A549 (cell line): Measurements from ENCODE around the gene NAGPA. TPM values are rescaled to one million over a fixed set of nuclear protein-coding genes. Genes with fewer than 3 reads are reported as not detected.
A peak's percentile ranks its signal among the peaks of the same experiment; 100 is the strongest.

ENCODE experiments used
- ATAC-seq, 2 experiments: fragments of 200-7000 bp in 1 of 2; fragments of >200 bp in 1 of 2; cut with Nextera tagmentation in 1 of 2; cut with Tn5 transposase in 1 of 2; 3 replicates each; pipeline versions ENCODE4 v1.8.0 to v1.9.1; 2018 to 2020; ENCODE audit warnings: mild to moderate bottlenecking in 1 of 2, moderate library complexity in 1 of 2
- CTCF ChIA-PET: fragments of 300-600 bp; sonication (Branson Sonifier 250); formaldehyde crosslinking; extraction: SDS; loops from one replicate; lab custom pipeline; 2021; ENCODE audit warnings: antibody characterized with exemption, inconsistent platforms; lab: Yijun Ruan, JAX
- POLR2A ChIA-PET: fragments of 350-600 bp; formaldehyde crosslinking; extraction: SDS; loops from one replicate; lab custom pipeline; 2021; ENCODE audit warnings: antibody characterized with exemption, inconsistent platforms; lab: Yijun Ruan, JAX
- DNase-seq, 2 experiments: peaks; one replicate each; pipeline versions ENCODE4 v3.0.0 to v3.0.0-alpha.2; 2011 to 2016; ENCODE audit warnings: low read depth in 1 of 2, low spot score in 1 of 2
- FAIRE-seq: peaks from 2 replicates; lab custom pipeline; 2011; peaks lifted over from hg19 to GRCh38; lab: Jason Lieb, UNC
- H3K27ac ChIP-seq, 2 experiments: fragments of >200 bp; sonication (Bioruptor Twin); formaldehyde crosslinking; 3 replicates each; pipeline ENCODE4 v1.5.1; 2016 to 2017
- H3K4me1 ChIP-seq: fragments of >200 bp; sonication (Bioruptor Twin); formaldehyde crosslinking; 3 replicates; pipeline ENCODE4 v1.6.1; 2016
- H3K4me2 ChIP-seq: fragments of >200 bp; sonication (Bioruptor Twin); formaldehyde crosslinking; 3 replicates; pipeline ENCODE4 v1.6.1; 2016
- H3K4me3 ChIP-seq: fragments of >200 bp; sonication (Bioruptor Twin); formaldehyde crosslinking; 3 replicates; pipeline ENCODE4 v1.5.1; 2016
- H3K9me3 ChIP-seq: fragments of >200 bp; sonication (Bioruptor Twin); formaldehyde crosslinking; 3 replicates; pipeline ENCODE4 v1.6.1; 2016
- BCL3 ChIP-seq: fragments of >200 bp; sonication (Bioruptor Twin); formaldehyde crosslinking; IDR thresholded peaks from 3 replicates; pipeline ENCODE4 v1.6.1; 2016
- CTCF ChIP-seq: fragments of >200 bp; sonication (Bioruptor Twin); formaldehyde crosslinking; IDR thresholded peaks from 3 replicates; pipeline ENCODE4 v1.5.1; 2016
- FOSL2 ChIP-seq, 2 experiments: fragments of 450-650 bp in 1 of 2; fragments of >200 bp in 1 of 2; sonication (Bioruptor Twin) in 1 of 2; formaldehyde crosslinking; IDR thresholded peaks; 2 replicates each; pipeline versions ENCODE4 v1.5.0 to v1.6.1; 2016 to 2020; ENCODE audit warnings: mild to moderate bottlenecking in 1 of 2, moderate library complexity in 1 of 2
- HEYL ChIP-seq: fragments of 250-450 bp; sonication (Bioruptor Pico); IDR thresholded peaks from 2 replicates; pipeline ENCODE4 v1.8.0; 2021; ENCODE audit warnings: mild to moderate bottlenecking, moderate library complexity
- HOXB13 ChIP-seq: fragments of 250-450 bp; sonication (Bioruptor Pico); IDR thresholded peaks from 2 replicates; pipeline ENCODE4 v1.5.0; 2020; ENCODE audit warnings: low read depth, mild to moderate bottlenecking, moderate library complexity
- JUNB ChIP-seq: fragments of >200 bp; sonication (Bioruptor Twin); formaldehyde crosslinking; IDR thresholded peaks from 2 replicates; pipeline ENCODE4 v1.6.1; 2016
- MAZ ChIP-seq: fragments of 150-350 bp; IDR thresholded peaks from 2 replicates; pipeline ENCODE4 v1.6.1; 2014; ENCODE audit warnings: antibody characterized with exemption, low read depth, low read length, borderline replicate concordance
- NPAS2 ChIP-seq: fragments of 250-450 bp; sonication (Bioruptor Pico); IDR thresholded peaks from 2 replicates; pipeline ENCODE4 v1.8.0; 2022; ENCODE audit warnings: mild to moderate bottlenecking, moderate library complexity, borderline replicate concordance
- PBX3 ChIP-seq: IDR thresholded peaks from 2 replicates; pipeline ENCODE4 v1.6.1; 2012
- POLR2AphosphoS2 ChIP-seq: conservative IDR thresholded peaks from 2 replicates; pipeline ENCODE4 v1.6.1; 2012; ENCODE audit warnings: low read length, improper control_type of control experiment, inconsistent platforms
- RAD21 ChIP-seq, 2 experiments: fragments of >200 bp in 1 of 2; sonication (Bioruptor Twin) in 1 of 2; formaldehyde crosslinking in 1 of 2; IDR thresholded peaks in 1 of 2; conservative IDR thresholded peaks in 1 of 2; 2 replicates in 1 of 2; 3 replicates in 1 of 2; pipeline ENCODE4 v1.6.1; 2012 to 2018; ENCODE audit warnings: inconsistent platforms in 1 of 2
- RCOR1 ChIP-seq: fragments of 150-350 bp; IDR thresholded peaks from 2 replicates; pipeline ENCODE4 v1.6.1; 2014; ENCODE audit warnings: antibody characterized with exemption, low read length, low read depth
- RNF2 ChIP-seq: fragments of 200-600 bp; sonication (generic); IDR thresholded peaks from 2 replicates; pipeline ENCODE4 v1.6.1; 2016; ENCODE audit warnings: low read depth, mild to moderate bottlenecking, antibody characterized with exemption, moderate library complexity, borderline replicate concordance
- SREBF2 ChIP-seq: fragments of 450-650 bp; IDR thresholded peaks from 2 replicates; pipeline ENCODE4 v1.6.1; 2014; ENCODE audit warnings: mild to moderate bottlenecking, moderate library complexity
- TFCP2L1 ChIP-seq: fragments of 250-450 bp; sonication (Bioruptor Pico); IDR thresholded peaks from 2 replicates; pipeline ENCODE4 v1.5.0; 2021; ENCODE audit warnings: mild to moderate bottlenecking
- ZFP36 ChIP-seq: fragments of 450-650 bp; IDR thresholded peaks from 2 replicates; pipeline ENCODE4 v1.6.1; 2014; ENCODE audit warnings: borderline replicate concordance; ENCODE audit not compliant: partially characterized antibody
- ZNF302 ChIP-seq: fragments of 250-450 bp; sonication (Bioruptor Pico); IDR thresholded peaks from 2 replicates; pipeline ENCODE4 v1.9.0; 2021; ENCODE audit warnings: inconsistent platforms, mild to moderate bottlenecking, moderate library complexity
- ZSCAN20 ChIP-seq: fragments of 250-450 bp; sonication (Bioruptor Pico); IDR thresholded peaks from 2 replicates; pipeline ENCODE4 v1.8.0; 2022; ENCODE audit warnings: mild to moderate bottlenecking, moderate library complexity
- WGBS: methylation state at CpG from one replicate; pipeline ENCODE4 v1.1.6; 2017; ENCODE audit errors: missing lambda C conversion rate; 5-methylcytosine and 5-hydroxymethylcytosine counted together
- polyA plus RNA-seq, 4 experiments: library from polyadenylated mRNA; depleted of rRNA in 3 of 4; stranded (reverse); fragments of >200 nt; fragmentation: RNase III in 1 of 4; extraction: RNeasy Plus Mini Kit Qiagen cat#74134 plus additional on column Dnase treatment in 1 of 4; gene quantifications; 2 replicates in 3 of 4; 3 replicates in 1 of 4; pipeline ENCODE4 v1.2.3, GENCODE V29; 2011 to 2017
- TF ChIP-seq, protein P1 (sequence below): fragments of >200 bp; sonication (Bioruptor Twin); formaldehyde crosslinking; IDR thresholded peaks from 2 replicates; pipeline ENCODE4 v1.6.1; 2016

NAGPA gene
- polyA plus RNA-seq, 2 of the 4 experiments (the other 2 are of a cell fraction): 6.5 to 17.3 TPM

DNA sequence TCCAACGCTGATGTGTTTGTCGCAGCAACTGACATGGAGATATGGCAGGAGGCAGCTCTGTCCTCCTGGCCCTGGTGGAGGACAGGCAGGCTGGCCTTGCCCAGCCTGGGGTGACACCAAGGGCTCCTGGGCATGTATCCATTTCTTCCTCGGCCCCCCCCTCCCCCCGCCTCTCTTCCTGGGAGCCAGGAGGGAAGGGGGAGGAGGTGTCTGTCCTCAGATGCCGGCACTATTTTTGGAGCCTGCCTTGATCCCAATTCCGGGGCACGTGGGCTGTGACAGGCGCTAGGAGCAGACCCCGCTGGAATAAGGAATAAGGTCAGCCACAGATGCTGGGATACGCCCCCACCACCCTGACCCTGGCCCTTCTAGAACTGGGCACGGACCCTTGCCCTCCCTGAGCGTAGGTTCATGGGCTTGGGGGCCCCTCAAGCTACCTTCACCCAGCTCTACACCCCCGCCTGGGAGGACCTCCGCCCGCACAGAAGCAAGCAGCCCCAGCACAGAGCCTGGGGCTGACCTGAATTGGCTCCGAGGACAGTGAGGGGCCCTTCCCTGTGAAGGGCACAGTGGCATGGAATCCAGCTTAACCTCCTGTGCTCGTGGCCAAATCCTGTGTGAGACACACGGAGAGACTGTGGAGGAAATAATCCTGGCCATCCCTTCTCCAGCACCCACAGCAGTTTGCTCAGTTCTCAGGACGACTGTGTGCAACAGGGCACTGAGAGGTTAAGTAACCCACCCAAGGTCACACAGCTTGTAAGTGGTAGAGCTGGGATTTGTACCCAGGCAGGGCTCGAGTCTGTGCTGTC, 51.5 kb downstream of the NAGPA start:
- ChIA-PET POLR2A (no interaction called here), CTCF (interaction anchor here (0.7 to 1.2 kb wide), 2 partner anchors 7 to 9 kb away, joined by 3 read pairs; no protein-coding TSS in a partner anchor)
- Histone ChIP-seq H3K4me3 (no peak overlapping the region), H3K9me3 (peaks cover 7% of the 10 kb centered on the region; the same call in 1 of the 3 replicates), H3K4me2 (no peak overlapping the region), H3K4me1 (no peaks in the 10 kb centered on the region), H3K27ac (no peak overlapping the region)
- TF ChIP-seq ZSCAN20 (CRISPR knock-in tag) (no peak), JUNB (no peak), MAZ (no peak), FOSL2 (IDR thresholded peaks at IDR 0.05) (no peak), FOSL2 (CRISPR knock-in tag; IDR thresholded peaks at IDR 0.05) (no peak), RNF2 (no peak), HOXB13 (CRISPR knock-in tag) (no peak), RCOR1 (no peak), TFCP2L1 (CRISPR knock-in tag) (no peak), NPAS2 (CRISPR knock-in tag) (no peak), SREBF2 (no peak), CTCF (no peak), BCL3 (no peak)
- FAIRE-seq: no peak
- 40% methylated on average over 13 of the region's 20 CpGs for WGBS
- ATAC-seq: peak; percentile 50 to 58; a peak in 4 of 6 replicates
- no peak for DNase-seq

- H3K4me3 ChIP-seq: no peak overlapping the region
- DNase-seq: no peak
- TF ChIP-seq ZFP36 (peak; percentile 49), RAD21 (conservative IDR thresholded peaks at IDR 0.05 in 1 of 2, IDR thresholded peaks at IDR 0.05 in 1 of 2) (no peak), POLR2AphosphoS2 (no peak)
- 63% methylated on average over 7 of the region's 7 CpGs for WGBS
- ChIA-PET POLR2A (no interaction called here), CTCF (interaction anchor here (0.7 kb wide), 1 partner anchor 8 kb away, joined by 3 read pairs; no protein-coding TSS in a partner anchor)
- no peaks in the 10 kb centered on the region; the same call in 2 of the 3 replicates for H3K9me3 ChIP-seq
- no peaks in the 10 kb centered on the region for H3K4me1 ChIP-seq
- no peak overlapping the region for H3K27ac ChIP-seq
- no peak for FAIRE-seq
- ATAC-seq: peak; percentile 16 to 25; a peak in 2 of 6 replicates
- H3K4me2 ChIP-seq: no peak overlapping the region
Observed at GRCh38 chr16:4981473-4981872, 52.3 kb downstream of the NAGPA start.

- ATAC-seq (no peak), DNase-seq (no peak), FAIRE-seq (no peak)
- TF ChIP-seq RNF2 (no peak), ZNF302 (CRISPR knock-in tag) (no peak), HEYL (CRISPR knock-in tag) (no peak), PBX3 (no peak)
- TF ChIP-seq, protein P1, sequence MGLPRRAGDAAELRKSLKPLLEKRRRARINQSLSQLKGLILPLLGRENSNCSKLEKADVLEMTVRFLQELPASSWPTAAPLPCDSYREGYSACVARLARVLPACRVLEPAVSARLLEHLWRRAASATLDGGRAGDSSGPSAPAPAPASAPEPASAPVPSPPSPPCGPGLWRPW: no peak
- no peak overlapping the region for H3K27ac ChIP-seq
- no peak overlapping the region for H3K4me3 ChIP-seq
- no peak overlapping the region for H3K4me2 ChIP-seq
- CTCF ChIA-PET: no interaction called here
- 51% methylated on average over 10 of the region's 10 CpGs for WGBS
- no peaks in the 10 kb centered on the region for H3K9me3 ChIP-seq
- POLR2A ChIA-PET: no interaction called here
- no peaks in the 10 kb centered on the region for H3K4me1 ChIP-seq
Observed at GRCh38 chr16:4980691-4981090, 53.0 kb downstream of the NAGPA start.
